Esophagus muscularis mucosa (tissue), 4 donors: Measurements from ENCODE around the gene GPC5. TPM values are rescaled to one million over a fixed set of nuclear protein-coding genes. Genes with fewer than 3 reads are reported as not detected.

Experiments used
- DNase-seq: peaks from one replicate; pipeline ENCODE4 v3.0.0-alpha.2; 2017; ENCODE audit errors: extremely low spot score
- H3K27ac ChIP-seq, 4 donors: fragments of 200-600 bp; sonication (generic); replicated peaks in 1 of 4; 1 replicate in 3 of 4; 2 replicates in 1 of 4; pipeline ENCODE4 v1.5.1; 2016 to 2019; ENCODE audit warnings: mild to moderate bottlenecking in 1 of 4
- H3K27me3 ChIP-seq, 4 donors: fragments of 200-600 bp; sonication (generic); one replicate each; pipeline versions ENCODE4 v1.5.1 to v1.6.0; 2016 to 2019
- H3K36me3 ChIP-seq, 4 donors: fragments of 200-600 bp; sonication (generic); one replicate each; pipeline ENCODE4 v1.5.1; 2016 to 2019
- H3K4me1 ChIP-seq, 4 donors: fragments of 200-600 bp; sonication (generic); one replicate each; pipeline ENCODE4 v1.5.1; 2016 to 2019
- H3K4me3 ChIP-seq, 4 donors: fragments of 200-600 bp; sonication (generic); 1 replicate in 2 of 4; 2 replicates in 2 of 4; pipeline ENCODE4 v1.5.1; 2016 to 2019; ENCODE audit warnings: mild to moderate bottlenecking in 4 of 4, moderate library complexity in 1 of 4
- H3K9me3 ChIP-seq, 4 donors: fragments of 200-600 bp; sonication (generic); 1 replicate in 3 of 4; 2 replicates in 1 of 4; pipeline ENCODE4 v1.5.1; 2016 to 2019
- EP300 ChIP-seq: sonication (generic); formaldehyde crosslinking; IDR thresholded peaks from one replicate; pipeline ENCODE4 v1.6.1; 2017; ENCODE audit warnings: antibody characterized with exemption
- POLR2A ChIP-seq: fragments of 450-650 bp; IDR thresholded peaks from one replicate; pipeline ENCODE4 v1.6.1; 2017; ENCODE audit warnings: antibody characterized with exemption, moderate library complexity, mild to moderate bottlenecking, low read depth
- POLR2AphosphoS5 ChIP-seq, 2 donors: sonication (generic); formaldehyde crosslinking; IDR thresholded peaks; one replicate each; pipeline ENCODE4 v1.6.1; 2017; ENCODE audit warnings: antibody characterized with exemption in 2 of 2
- WGBS: methylation state at CpG from one replicate; pipeline ENCODE4 v1.1.5; 2018; 5-methylcytosine and 5-hydroxymethylcytosine counted together
- intact Hi-C: fragments of 100-400 bp; cut with DNase I; formaldehyde crosslinking; loops from one replicate; pipeline ENCODE4 v1.15.1; 2023
- total RNA-seq, 4 donors: library from RNA; depleted of rRNA; stranded (reverse); fragments of >200 nt; gene quantifications; one replicate each; pipeline versions ENCODE4 v1.1.0 to v1.2.1, GENCODE V29; 2016
- TF ChIP-seq, protein P1 (sequence below), 3 experiments: fragments of 200-600 bp in 2 of 3; fragments of 450-650 bp in 1 of 3; sonication (generic) in 2 of 3; IDR thresholded peaks; one replicate each; pipeline ENCODE4 v1.5.1; 2017 to 2019; ENCODE audit warnings: antibody characterized with exemption in 3 of 3, mild to moderate bottlenecking in 2 of 3, moderate library complexity in 1 of 3

GPC5 gene
- total RNA-seq, 4 donors from 2014 or later, result 0.13 to 0.42 (median 0.33) TPM; not detected in 1

GRCh38 chr13:91729859-91730258 lies 331.4 kb downstream of the GPC5 start:
- no peaks in the 10 kb centered on the region for H3K27me3 ChIP-seq
- no peak overlapping the region for H3K4me3 ChIP-seq
- 92% methylated on average over 1 of the region's 1 CpG for WGBS
- TF ChIP-seq POLR2A, result no peak
- TF ChIP-seq, protein P1, sequence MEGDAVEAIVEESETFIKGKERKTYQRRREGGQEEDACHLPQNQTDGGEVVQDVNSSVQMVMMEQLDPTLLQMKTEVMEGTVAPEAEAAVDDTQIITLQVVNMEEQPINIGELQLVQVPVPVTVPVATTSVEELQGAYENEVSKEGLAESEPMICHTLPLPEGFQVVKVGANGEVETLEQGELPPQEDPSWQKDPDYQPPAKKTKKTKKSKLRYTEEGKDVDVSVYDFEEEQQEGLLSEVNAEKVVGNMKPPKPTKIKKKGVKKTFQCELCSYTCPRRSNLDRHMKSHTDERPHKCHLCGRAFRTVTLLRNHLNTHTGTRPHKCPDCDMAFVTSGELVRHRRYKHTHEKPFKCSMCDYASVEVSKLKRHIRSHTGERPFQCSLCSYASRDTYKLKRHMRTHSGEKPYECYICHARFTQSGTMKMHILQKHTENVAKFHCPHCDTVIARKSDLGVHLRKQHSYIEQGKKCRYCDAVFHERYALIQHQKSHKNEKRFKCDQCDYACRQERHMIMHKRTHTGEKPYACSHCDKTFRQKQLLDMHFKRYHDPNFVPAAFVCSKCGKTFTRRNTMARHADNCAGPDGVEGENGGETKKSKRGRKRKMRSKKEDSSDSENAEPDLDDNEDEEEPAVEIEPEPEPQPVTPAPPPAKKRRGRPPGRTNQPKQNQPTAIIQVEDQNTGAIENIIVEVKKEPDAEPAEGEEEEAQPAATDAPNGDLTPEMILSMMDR (IDR thresholded peaks at IDR 0.05), result no peak
- TF ChIP-seq EP300, result no peak
- no peak for TF ChIP-seq POLR2AphosphoS5 (IDR thresholded peaks at IDR 0.05)
- DNase-seq, result no peak
- no peaks in the 10 kb centered on the region for H3K36me3 ChIP-seq
- H3K9me3 ChIP-seq, result no peaks in the 10 kb centered on the region
- intact Hi-C loops, result loop anchor here (10.0 kb wide), 1 partner anchor 595 kb away; no protein-coding TSS in a partner anchor
- no peaks in the 10 kb centered on the region for H3K4me1 ChIP-seq
- H3K27ac ChIP-seq, result no peak overlapping the region

- Histone ChIP-seq H3K27ac (no peak overlapping the region), H3K4me3 (no peak overlapping the region), H3K4me1 (no peaks in the 10 kb centered on the region), H3K9me3 (no peaks in the 10 kb centered on the region), H3K27me3 (no peaks in the 10 kb centered on the region), H3K36me3 (no peaks in the 10 kb centered on the region)
- DNase-seq, result no peak
- TF ChIP-seq, protein P1 (IDR thresholded peaks at IDR 0.05), result no peak
- TF ChIP-seq POLR2AphosphoS5 (IDR thresholded peaks at IDR 0.05) (no peak), EP300 (no peak), POLR2A (no peak)
- intact Hi-C loops, result no loop called here
- 100% methylated on average over 2 of the region's 2 CpGs for WGBS
Observed at GRCh38 chr13:91739751-91740150, 341.3 kb downstream of the GPC5 start.

- no peaks in the 10 kb centered on the region for H3K36me3 ChIP-seq
- no peaks in the 10 kb centered on the region for H3K27me3 ChIP-seq
- 77% methylated on average over 2 of the region's 2 CpGs for WGBS
- TF ChIP-seq POLR2A, result no peak
- TF ChIP-seq, protein P1 (IDR thresholded peaks at IDR 0.05), result no peak
- no peak for TF ChIP-seq EP300
- TF ChIP-seq POLR2AphosphoS5 (IDR thresholded peaks at IDR 0.05), result no peak
- intact Hi-C loops, result no loop called here
- no peak overlapping the region for H3K27ac ChIP-seq
- no peak overlapping the region for H3K4me3 ChIP-seq
- H3K4me1 ChIP-seq, result no peaks in the 10 kb centered on the region
- no peaks in the 10 kb centered on the region for H3K9me3 ChIP-seq
- no peak for DNase-seq
Observed at GRCh38 chr13:91740756-91741155, 342.3 kb downstream of the GPC5 start.

- no peak for TF ChIP-seq POLR2A
- TF ChIP-seq, protein P1 (IDR thresholded peaks at IDR 0.05), result no peak
- TF ChIP-seq POLR2AphosphoS5 (IDR thresholded peaks at IDR 0.05), result no peak
- TF ChIP-seq EP300, result no peak
- H3K27ac ChIP-seq, result no peak overlapping the region
- 72% methylated on average over 2 of the region's 2 CpGs for WGBS
- no peak for DNase-seq
- intact Hi-C loops, result no loop called here
- no peaks in the 10 kb centered on the region for H3K27me3 ChIP-seq
- H3K4me1 ChIP-seq, result no peaks in the 10 kb centered on the region
- H3K9me3 ChIP-seq, result no peaks in the 10 kb centered on the region
- no peak overlapping the region for H3K4me3 ChIP-seq
- no peaks in the 10 kb centered on the region for H3K36me3 ChIP-seq
Observed at GRCh38 chr13:91741925-91742324, 343.5 kb downstream of the GPC5 start.

- H3K9me3 ChIP-seq, result no peaks in the 10 kb centered on the region
- H3K36me3 ChIP-seq, result no peaks in the 10 kb centered on the region
- H3K4me1 ChIP-seq, result no peaks in the 10 kb centered on the region
- H3K27me3 ChIP-seq, result no peaks in the 10 kb centered on the region
- no peak overlapping the region for H3K4me3 ChIP-seq
- DNase-seq, result no peak
- TF ChIP-seq, protein P1 (IDR thresholded peaks at IDR 0.05), result no peak
- no peak for TF ChIP-seq POLR2AphosphoS5 (IDR thresholded peaks at IDR 0.05)
- TF ChIP-seq EP300, result no peak
- TF ChIP-seq POLR2A, result no peak
- no peak overlapping the region for H3K27ac ChIP-seq
- intact Hi-C loops, result no loop called here
Observed at GRCh38 chr13:91744284-91744683, 345.9 kb downstream of the GPC5 start.
